HG03135 (cell line): ENCODE data around the gene GADL1.

ENCODE experiments used
- ATAC-seq: cut with Tn5 transposase; IDR thresholded peaks from one replicate; pipeline ENCODE4 v1.9.1; 2021; ENCODE audit warnings: mild to moderate bottlenecking, moderate library complexity; ENCODE audit not compliant: unreplicated experiment

Gene GADL1

GRCh38 chr3:30886888-30887287 lies 7.6 kb downstream of the GADL1 start:
- ATAC-seq, result no peak

GRCh38 chr3:30878862-30879261 lies 15.6 kb downstream of the GADL1 start:
- ATAC-seq, result no peak

- ATAC-seq, result no peak
Observed at GRCh38 chr3:30875505-30875904, 19.0 kb downstream of the GADL1 start.

- no peak for ATAC-seq
Observed at GRCh38 chr3:30873671-30874070, 20.8 kb downstream of the GADL1 start.

GRCh38 chr3:30872879-30873278 lies 21.6 kb downstream of the GADL1 start:
- ATAC-seq, result no peak

GRCh38 chr3:30871720-30872119 lies 22.7 kb downstream of the GADL1 start:
- ATAC-seq, result no peak

- no peak for ATAC-seq
Observed at GRCh38 chr3:30864836-30865235, 29.6 kb downstream of the GADL1 start.

GRCh38 chr3:30864132-30864531 lies 30.3 kb downstream of the GADL1 start:
- ATAC-seq, result no peak

- no peak for ATAC-seq
Observed at GRCh38 chr3:30862004-30862403, 32.5 kb downstream of the GADL1 start.

- no peak for ATAC-seq
Observed at GRCh38 chr3:30858894-30859389, 35.5 kb downstream of the GADL1 start.

- ATAC-seq, result no peak
Observed at GRCh38 chr3:30855400-30856292, 38.8 kb downstream of the GADL1 start.

- no peak for ATAC-seq
Observed at GRCh38 chr3:30852833-30853232, 41.6 kb downstream of the GADL1 start.

- ATAC-seq, result no peak
Observed at GRCh38 chr3:30848087-30848779, 46.2 kb downstream of the GADL1 start.

GRCh38 chr3:30847592-30847991 lies 46.9 kb downstream of the GADL1 start:
- no peak for ATAC-seq

- no peak for ATAC-seq
Observed at GRCh38 chr3:30845606-30846005, 48.9 kb downstream of the GADL1 start.

GRCh38 chr3:30843877-30844276 lies 50.6 kb downstream of the GADL1 start:
- no peak for ATAC-seq

GRCh38 chr3:30836141-30836540 lies 58.3 kb downstream of the GADL1 start:
- no peak for ATAC-seq

GRCh38 chr3:30835667-30836066 lies 58.8 kb downstream of the GADL1 start:
- no peak for ATAC-seq

GRCh38 chr3:30832961-30833575 lies 61.4 kb downstream of the GADL1 start:
- no peak for ATAC-seq

GRCh38 chr3:30827080-30827479 lies 67.4 kb downstream of the GADL1 start:
- ATAC-seq, result no peak

- no peak for ATAC-seq
Observed at GRCh38 chr3:30826531-30826942, 67.9 kb downstream of the GADL1 start.
